GM21576 (cell line): Measurements from ENCODE around the gene CHP1.
"Not testable (repeated sequence)": the region's sequence is repeated elsewhere in the genome, so short reads cannot be mapped to it uniquely, and the experiment has no call there.

Source experiments
- ATAC-seq: cut with Tn5 transposase; IDR thresholded peaks from one replicate; pipeline ENCODE4 v1.9.1; 2021; ENCODE audit warnings: mild to moderate bottlenecking, moderate library complexity; ENCODE audit not compliant: unreplicated experiment

CHP1 gene

GRCh38 chr15:41230650-41231421, at the start of gene CHP1, which contains the start of gene EXD1:
Gene CHP1, plus strand, starts transcription at chr15:41231268. Its CDS starts 115 bp downstream, at chr15:41231383.
Gene EXD1, minus strand, starts transcription at chr15:41230757. Its CDS starts 4,182 bp downstream, at chr15:41226575.
- peak; percentile 94 for ATAC-seq

- no peak for ATAC-seq
These were observed 48.8 kb upstream of the CHP1 start for GRCh38 chr15:41182266-41182665.

- no peak for ATAC-seq
These were observed 47.5 kb upstream of the CHP1 start for GRCh38 chr15:41183581-41183980.

- no peak for ATAC-seq
These were observed 36.6 kb upstream of the CHP1 start for GRCh38 chr15:41194444-41194843.

GRCh38 chr15:41199470-41199869, 31.6 kb upstream of the CHP1 start:
- ATAC-seq: no peak

- no peak for ATAC-seq
These were observed 27.7 kb upstream of the CHP1 start for GRCh38 chr15:41203395-41203794.

- no peak for ATAC-seq
These were observed 25.8 kb upstream of the CHP1 start for GRCh38 chr15:41205315-41205714.

- ATAC-seq: no peak
These were observed 23.2 kb upstream of the CHP1 start for GRCh38 chr15:41207687-41208448.

GRCh38 chr15:41215708-41216107, 15.4 kb upstream of the CHP1 start:
- no peak for ATAC-seq

- no peak for ATAC-seq
These were observed 12.2 kb upstream of the CHP1 start for GRCh38 chr15:41218851-41219250.

- no peak for ATAC-seq
These were observed 11.7 kb upstream of the CHP1 start for GRCh38 chr15:41219381-41219780.

- ATAC-seq: no peak
These were observed 771 bp upstream of the CHP1 start for GRCh38 chr15:41230345-41230649.

GRCh38 chr15:41231422-41232226, 556 bp downstream of the CHP1 start:
- ATAC-seq: peak; percentile 19

GRCh38 chr15:41233367-41233771, 2.3 kb downstream of the CHP1 start:
- ATAC-seq: no peak

- ATAC-seq: not testable (repeated sequence)
These were observed 4.2 kb downstream of the CHP1 start for GRCh38 chr15:41235228-41235627.

GRCh38 chr15:41235929-41236328, 4.9 kb downstream of the CHP1 start:
- no peak for ATAC-seq

- no peak for ATAC-seq
These were observed 7.0 kb downstream of the CHP1 start for GRCh38 chr15:41238100-41238499.

- ATAC-seq: no peak
These were observed 10.3 kb downstream of the CHP1 start for GRCh38 chr15:41241221-41241964.

- ATAC-seq: not testable (repeated sequence)
These were observed 19.7 kb downstream of the CHP1 start for GRCh38 chr15:41250745-41251144.

- no peak for ATAC-seq
These were observed 20.3 kb downstream of the CHP1 start for GRCh38 chr15:41251411-41251810.

- no peak for ATAC-seq
These were observed 23.5 kb downstream of the CHP1 start for GRCh38 chr15:41254560-41254959.
